Activated gamma-delta T cell (primary cell): ENCODE measurements around the gene FNIP2.
"Not testable (repeated sequence)": the region's sequence is repeated elsewhere in the genome, so short reads cannot be mapped to it uniquely, and the experiment has no call there.

Experiments used
- DNase-seq: peaks from one replicate; lab custom pipeline; 2025; lab: John Stamatoyannopoulos, UW

Gene FNIP2

GRCh38 chr4:158912806-158913205 lies 144.0 kb downstream of the FNIP2 start:
- no peak for DNase-seq

- DNase-seq: no peak
Observed at GRCh38 chr4:158913766-158914165, 144.9 kb downstream of the FNIP2 start.

GRCh38 chr4:158914218-158914617 lies 145.4 kb downstream of the FNIP2 start:
- no peak for DNase-seq

- no peak for DNase-seq
Observed at GRCh38 chr4:158915683-158916241, 146.9 kb downstream of the FNIP2 start.

GRCh38 chr4:158920452-158920996 lies 151.7 kb downstream of the FNIP2 start:
- not testable (repeated sequence) for DNase-seq

GRCh38 chr4:158927774-158928173 lies 158.9 kb downstream of the FNIP2 start:
- not testable (repeated sequence) for DNase-seq

- no peak for DNase-seq
Observed at GRCh38 chr4:158929939-158930638, 161.3 kb downstream of the FNIP2 start.

- no peak for DNase-seq
Observed at GRCh38 chr4:158930639-158930972, 161.8 kb downstream of the FNIP2 start.

- DNase-seq: no peak
Observed at GRCh38 chr4:158933236-158933635, 164.4 kb downstream of the FNIP2 start.

GRCh38 chr4:158934996-158935669 lies 166.3 kb downstream of the FNIP2 start:
- no peak for DNase-seq

- no peak for DNase-seq
Observed at GRCh38 chr4:158936238-158936637, 167.4 kb downstream of the FNIP2 start.

- DNase-seq: no peak
Observed at GRCh38 chr4:158938220-158939044, 169.6 kb downstream of the FNIP2 start.

GRCh38 chr4:158940271-158940670 lies 171.4 kb downstream of the FNIP2 start:
- DNase-seq: no peak

GRCh38 chr4:158941321-158941720 lies 172.5 kb downstream of the FNIP2 start:
- DNase-seq: no peak

GRCh38 chr4:158941895-158942294 lies 173.1 kb downstream of the FNIP2 start:
- DNase-seq: no peak

GRCh38 chr4:158945529-158946108 lies 176.8 kb downstream of the FNIP2 start:
- no peak for DNase-seq

- DNase-seq: no peak
Observed at GRCh38 chr4:158946825-158947224, 178.0 kb downstream of the FNIP2 start.

- DNase-seq: no peak
Observed at GRCh38 chr4:158948071-158948470, 179.2 kb downstream of the FNIP2 start.

- no peak for DNase-seq
Observed at GRCh38 chr4:158949099-158949498, 180.3 kb downstream of the FNIP2 start.

- DNase-seq: not testable (repeated sequence)
Observed at GRCh38 chr4:158952221-158952774, 183.5 kb downstream of the FNIP2 start.

- not testable (repeated sequence) for DNase-seq
Observed at GRCh38 chr4:158956345-158956744, 187.5 kb downstream of the FNIP2 start.
